DMS114 treated with DMSO at 0.1 percent for 48 hours (cell line): ENCODE results near the gene DCLRE1A.

Source experiments
- DNase-seq: peaks from one replicate; lab custom pipeline; 2025; ENCODE audit not compliant: unreplicated experiment; lab: John Stamatoyannopoulos, UW

Gene DCLRE1A

GRCh38 chr10:113854013-113854760 lies at the start of gene DCLRE1A, which contains the start of gene NHLRC2:
DCLRE1A (minus strand) TSS chr10:113854082; CDS start chr10:113853182, 900 bp downstream.
NHLRC2 (plus strand) TSS chr10:113854661; CDS start chr10:113854873, 212 bp downstream.
- peak; percentile 88 for DNase-seq

GRCh38 chr10:113899952-113900598 lies 46.2 kb upstream of the DCLRE1A start:
- no peak for DNase-seq

- no peak for DNase-seq
Measured at GRCh38 chr10:113897693-113898618, 44.1 kb upstream of the DCLRE1A start.

GRCh38 chr10:113895018-113895417 lies 41.1 kb upstream of the DCLRE1A start:
- DNase-seq = no peak

- DNase-seq = no peak
Measured at GRCh38 chr10:113894581-113894980, 40.7 kb upstream of the DCLRE1A start.

GRCh38 chr10:113893570-113893969 lies 39.7 kb upstream of the DCLRE1A start:
- no peak for DNase-seq

GRCh38 chr10:113891476-113891875 lies 37.6 kb upstream of the DCLRE1A start:
- no peak for DNase-seq

GRCh38 chr10:113890769-113891168 lies 36.9 kb upstream of the DCLRE1A start:
- DNase-seq = no peak

GRCh38 chr10:113889911-113890310 lies 36.0 kb upstream of the DCLRE1A start:
- DNase-seq = no peak

GRCh38 chr10:113882240-113882639 lies 28.4 kb upstream of the DCLRE1A start:
- DNase-seq = no peak

- no peak for DNase-seq
Measured at GRCh38 chr10:113880236-113880635, 26.4 kb upstream of the DCLRE1A start.

- no peak for DNase-seq
Measured at GRCh38 chr10:113879691-113880090, 25.8 kb upstream of the DCLRE1A start.

GRCh38 chr10:113876461-113876860 lies 22.6 kb upstream of the DCLRE1A start:
- no peak for DNase-seq

GRCh38 chr10:113875212-113875611 lies 21.3 kb upstream of the DCLRE1A start:
- DNase-seq = no peak

GRCh38 chr10:113872139-113873030 lies 18.5 kb upstream of the DCLRE1A start:
- no peak for DNase-seq

GRCh38 chr10:113869789-113870188 lies 15.9 kb upstream of the DCLRE1A start:
- no peak for DNase-seq

- no peak for DNase-seq
Measured at GRCh38 chr10:113867904-113868303, 14.0 kb upstream of the DCLRE1A start.

- no peak for DNase-seq
Measured at GRCh38 chr10:113866551-113867394, 12.9 kb upstream of the DCLRE1A start.

- no peak for DNase-seq
Measured at GRCh38 chr10:113865901-113866300, 12.0 kb upstream of the DCLRE1A start.
